Right renal pelvis (tissue), 4 donors: ENCODE data around the gene MIAT. TPM values are rescaled to one million over a fixed set of nuclear protein-coding genes. Genes with fewer than 3 reads are reported as not detected.
"Not testable (repeated sequence)": the region's sequence is repeated elsewhere in the genome, so short reads cannot be mapped to it uniquely, and the experiment has no call there.

Experiments used
- DNase-seq, 4 donors: peaks; one replicate each; pipeline ENCODE4 v3.0.0-alpha.2; 2013; ENCODE audit warnings: low read depth in 4 of 4, low spot score in 3 of 4, missing footprints in 1 of 4
- polyA plus RNA-seq, 4 donors: library from polyadenylated mRNA; unstranded; fragments of 120-200 nt; gene quantifications; one replicate each; pipeline ENCODE4 v1.2.1, GENCODE V29; 2013; ENCODE audit not compliant: insufficient read length in 4 of 4

MIAT gene
- polyA plus RNA-seq, 4 donors = 0.28 to 0.48 (median 0.42) TPM

- no peak for DNase-seq
These were observed 33.4 kb downstream of the MIAT start for GRCh38 chr22:26690654-26691376.

- no peak for DNase-seq
These were observed 34.0 kb downstream of the MIAT start for GRCh38 chr22:26691377-26691716.

- DNase-seq = no peak
These were observed 34.8 kb downstream of the MIAT start for GRCh38 chr22:26692215-26692614.

DNA sequence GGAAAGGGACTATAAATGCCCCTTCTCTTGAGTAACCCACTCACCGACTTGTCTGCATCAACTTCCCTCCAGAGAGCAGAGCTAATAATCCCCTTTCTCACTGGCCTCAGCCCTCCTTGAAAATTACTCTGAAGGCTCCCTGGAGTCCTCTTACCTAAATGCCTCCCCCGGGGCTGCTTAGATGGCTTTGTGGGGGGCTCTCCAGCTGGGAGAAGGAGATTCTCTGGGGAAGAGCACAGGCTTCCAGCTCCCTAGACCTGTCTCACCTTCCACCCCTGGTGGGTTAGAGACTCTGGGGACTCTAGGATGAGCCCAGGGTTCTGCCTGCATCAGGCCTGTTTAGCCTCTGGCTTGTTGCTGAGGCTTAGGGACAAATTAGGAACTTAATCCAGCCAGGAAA is 39.8 kb downstream of the MIAT start:
- no peak for DNase-seq

DNA sequence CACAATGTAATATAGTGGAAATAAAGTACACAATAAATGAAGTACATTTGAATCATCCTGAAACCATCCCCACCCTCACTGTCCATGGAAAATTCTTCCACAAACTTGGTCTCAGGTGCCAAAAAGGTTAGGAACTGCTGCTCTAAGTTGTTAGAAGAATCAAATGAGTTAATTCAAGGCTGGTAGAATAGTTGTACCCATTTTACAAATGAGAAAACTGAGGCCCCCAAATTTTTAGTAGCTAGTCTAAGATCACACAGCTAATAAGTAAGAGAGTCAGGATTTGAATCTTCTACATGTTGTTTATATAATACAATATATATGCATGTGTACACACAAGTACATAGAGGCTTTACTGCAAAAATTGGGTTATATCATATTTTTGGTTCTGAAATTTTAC is 43.1 kb downstream of the MIAT start:
- no peak for DNase-seq

DNA sequence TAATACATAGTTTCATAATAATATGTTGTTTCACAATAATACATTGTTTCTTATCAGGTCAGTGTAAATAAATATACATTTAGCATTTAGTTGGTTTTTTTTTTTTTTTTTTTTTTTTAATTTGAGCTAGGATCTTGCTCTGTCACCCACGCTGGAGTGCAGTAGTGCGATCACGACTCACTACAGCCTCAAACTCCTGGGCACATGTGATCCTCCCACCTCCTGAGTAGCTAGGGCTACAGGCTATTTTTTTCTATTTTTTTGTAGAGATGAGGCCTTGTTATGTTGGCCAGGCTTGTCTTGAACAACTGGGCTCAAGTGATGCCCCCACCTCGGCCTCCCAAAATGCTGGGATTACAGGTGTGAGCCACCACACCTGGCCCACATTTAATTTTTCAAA is 43.5 kb downstream of the MIAT start:
- no peak for DNase-seq

GRCh38 chr22:26701323-26701722 is 43.9 kb downstream of the MIAT start:
- no peak for DNase-seq

DNA sequence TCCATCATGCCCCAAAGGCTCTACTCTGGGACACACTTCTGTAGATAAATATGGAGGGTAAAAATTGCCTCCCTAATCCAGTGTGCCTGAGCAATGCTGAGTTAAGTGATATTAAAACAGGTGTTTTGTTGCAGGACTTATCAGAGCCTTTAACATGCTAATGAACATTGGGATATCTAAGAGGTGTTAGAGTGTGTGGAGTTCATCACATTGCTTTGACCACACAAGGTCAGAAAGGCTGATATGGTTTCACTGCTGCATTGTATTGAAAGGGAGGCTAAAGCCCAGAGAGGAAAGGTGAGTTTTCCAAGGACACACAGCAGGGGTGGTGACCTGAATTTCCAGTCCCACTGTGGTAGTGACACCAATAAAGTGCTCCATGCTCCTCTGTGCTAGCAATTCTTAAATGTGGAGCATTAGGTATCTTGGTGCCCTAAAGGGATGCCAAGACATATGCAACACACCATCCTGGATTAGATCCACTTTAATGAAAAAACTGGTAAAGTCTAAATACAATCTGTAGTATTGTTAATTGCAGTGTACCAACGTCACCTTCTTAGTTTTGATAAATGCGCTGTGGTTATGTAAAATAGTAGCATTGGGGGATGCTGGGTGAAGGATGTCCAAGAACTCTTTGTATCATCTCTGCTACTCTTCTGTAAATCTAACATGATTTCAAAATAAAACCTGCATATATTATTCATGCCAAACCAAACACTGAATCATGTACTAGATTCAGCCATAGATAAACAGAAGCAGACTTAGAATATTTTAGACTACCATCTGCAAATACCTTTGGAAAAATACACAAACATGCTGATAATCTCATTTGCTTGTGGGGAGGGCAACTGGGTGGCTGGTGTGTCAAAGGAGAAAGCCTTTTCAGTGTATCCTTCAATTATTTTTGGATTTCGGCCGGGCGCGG is 45.8 kb downstream of the MIAT start:
- no peak for DNase-seq

DNA sequence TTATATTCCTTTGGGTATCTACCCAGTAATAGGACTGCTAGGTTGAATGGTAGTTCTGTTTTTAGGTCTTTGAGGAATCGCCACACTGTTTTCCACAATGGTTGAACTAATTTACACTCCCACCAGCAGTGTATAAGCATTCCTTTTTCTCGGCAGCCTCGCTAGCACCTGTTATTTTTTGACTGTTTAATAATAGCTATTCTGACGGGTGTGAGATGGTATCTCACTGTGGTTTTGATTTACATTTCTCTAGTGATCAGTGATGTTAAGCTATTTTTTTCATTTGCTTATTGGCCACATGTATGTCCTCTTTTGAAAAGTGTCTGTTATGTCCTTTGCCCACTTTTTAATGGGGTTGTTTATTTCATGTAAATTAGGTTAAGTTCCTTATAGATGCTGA is 48.0 kb downstream of the MIAT start:
- DNase-seq = not testable (repeated sequence)

DNA sequence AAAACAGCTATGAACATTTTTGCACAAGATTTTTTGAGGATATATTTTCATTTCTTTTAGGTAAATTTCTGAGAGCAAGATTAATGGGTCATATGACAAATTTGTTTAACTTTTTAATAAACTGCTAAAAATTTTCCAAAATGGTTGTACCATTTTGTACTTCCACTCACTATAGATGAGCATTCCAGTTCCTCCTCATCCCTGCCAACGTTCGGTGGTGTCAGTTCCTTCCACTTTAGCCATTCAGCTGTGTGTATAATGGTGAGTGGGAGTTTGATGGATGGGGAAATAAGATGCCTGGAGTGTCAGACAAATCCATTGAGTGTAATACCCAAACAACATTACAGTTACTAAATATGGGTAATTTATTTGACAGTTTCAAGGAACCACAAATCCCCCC is 49.7 kb downstream of the MIAT start:
- DNase-seq = no peak

DNA sequence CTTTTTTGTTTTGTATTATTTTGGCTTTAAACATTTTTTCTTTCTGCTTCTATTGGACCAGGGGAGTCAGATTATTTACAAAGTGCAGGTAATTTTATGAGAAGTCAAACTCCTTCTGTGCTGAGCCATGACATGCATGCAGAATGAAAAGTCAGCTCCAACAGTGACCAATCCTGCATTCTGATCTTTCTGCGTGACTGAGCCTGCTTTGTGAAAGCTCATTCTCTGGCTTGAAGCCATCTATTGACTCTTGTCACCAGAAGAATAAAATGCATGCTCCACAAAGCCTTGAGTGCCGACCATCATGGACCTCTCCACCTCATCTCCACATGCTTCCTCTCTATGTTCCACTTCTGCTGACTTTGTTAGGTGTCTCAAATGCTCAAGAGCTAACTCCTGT is 50.2 kb downstream of the MIAT start:
- no peak for DNase-seq

GRCh38 chr22:26708256-26709009 is 51.0 kb downstream of the MIAT start:
- no peak for DNase-seq

- no peak for DNase-seq
These were observed 52.4 kb downstream of the MIAT start for GRCh38 chr22:26709617-26710390.

GRCh38 chr22:26711205-26711963 is 54.0 kb downstream of the MIAT start:
- no peak for DNase-seq

- DNase-seq = no peak
These were observed 54.8 kb downstream of the MIAT start for GRCh38 chr22:26712158-26712557.

GRCh38 chr22:26713823-26714449 is 56.5 kb downstream of the MIAT start:
- DNase-seq = no peak

DNA sequence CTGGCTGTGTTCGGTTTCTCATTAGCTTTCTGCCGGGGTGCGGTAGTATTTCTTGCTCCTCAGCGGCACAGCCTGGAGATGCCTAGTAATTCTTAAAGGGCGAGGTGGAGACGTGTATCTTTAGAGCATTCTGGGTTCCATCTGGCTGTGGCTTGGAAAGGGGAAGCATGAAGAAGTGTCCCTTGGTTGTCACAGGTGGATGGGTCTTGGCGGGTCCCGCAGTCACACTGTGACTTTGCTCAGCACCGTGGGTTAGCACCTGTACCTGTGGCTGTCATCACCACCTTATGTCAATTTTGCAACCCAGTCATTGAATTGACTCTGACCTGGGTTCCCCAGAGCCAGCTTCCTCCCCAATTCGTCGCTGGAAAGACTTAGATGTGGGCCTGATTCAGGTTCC is 57.6 kb downstream of the MIAT start:
- DNase-seq = no peak

DNA sequence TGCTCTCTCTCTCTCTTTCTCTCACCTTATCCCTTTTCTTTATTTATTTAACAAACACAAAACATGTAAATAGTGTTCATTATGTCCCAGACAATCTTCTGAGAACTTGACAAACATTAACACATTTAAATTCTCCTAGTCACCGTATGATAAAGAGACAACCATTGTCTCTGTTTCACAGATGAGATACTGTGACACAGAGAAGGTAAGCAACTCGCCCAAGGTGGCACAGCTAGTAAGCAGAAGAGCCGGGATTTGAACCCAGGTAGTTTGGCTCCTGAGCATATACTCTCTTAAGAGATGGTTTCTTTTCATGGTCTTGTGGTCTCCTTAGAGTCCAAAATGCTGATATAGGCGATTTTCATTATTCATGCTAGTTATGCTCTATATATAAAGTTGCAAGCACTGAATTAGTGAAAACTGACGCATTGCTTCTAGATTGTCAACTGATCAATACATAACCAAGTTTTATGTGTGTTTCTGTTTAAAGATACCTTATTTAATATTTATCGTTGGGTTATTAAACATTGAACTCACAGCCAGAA is 58.1 kb downstream of the MIAT start:
- no peak for DNase-seq

DNA sequence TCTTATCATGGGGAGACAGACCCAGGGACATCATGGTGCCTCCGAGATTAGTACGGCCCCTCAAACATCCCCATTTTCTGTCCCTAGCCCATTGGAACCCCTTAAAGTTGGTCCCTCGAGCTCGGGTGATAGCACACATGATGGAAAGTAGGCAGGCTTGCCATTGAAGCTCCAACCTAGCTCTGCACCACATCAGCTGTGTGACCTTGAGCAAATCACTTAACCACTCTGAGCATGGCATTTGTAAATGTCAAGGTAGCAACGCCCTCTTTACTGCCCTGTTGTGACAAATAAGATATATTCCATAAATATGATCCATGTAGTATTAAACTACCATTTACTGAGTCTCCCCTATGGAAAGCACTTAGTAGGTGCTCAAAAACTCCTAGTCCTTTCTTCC is 61.1 kb downstream of the MIAT start:
- no peak for DNase-seq
